HEK293 (cell line): Measurements from ENCODE around the gene TECPR2.

ENCODE experiments used
- CTCF ChIA-PET: fragments of 350-600 bp; formaldehyde crosslinking; extraction: SDS; loops from one replicate; lab custom pipeline; 2021; ENCODE audit warnings: antibody characterized with exemption; lab: Yijun Ruan, JAX
- POLR2A ChIA-PET: fragments of 300-600 bp; formaldehyde crosslinking; extraction: SDS; loops from one replicate; lab custom pipeline; 2020; ENCODE audit warnings: antibody characterized with exemption, inconsistent platforms; lab: Yijun Ruan, JAX
- H3K27ac ChIP-seq: fragments of 200-500 bp; sonication (Bioruptor generic); 2 replicates; pipeline ENCODE4 v1.5.1; 2014; ENCODE audit warnings: low read depth, low read length, control low read depth, inconsistent platforms; ENCODE audit errors: extremely low read depth
- H3K36me3 ChIP-seq, 2 experiments: fragments of 200-500 bp in 1 of 2; sonication (Bioruptor generic) in 1 of 2; 1 replicate in 1 of 2; 2 replicates in 1 of 2; pipeline ENCODE4 v1.5.1; 2014 to 2017; ENCODE audit warnings: inconsistent platforms in 2 of 2, low read length in 2 of 2; ENCODE audit not compliant: control insufficient read depth in 2 of 2, insufficient read depth in 1 of 2
- H3K4me1 ChIP-seq: fragments of 200-500 bp; sonication (Bioruptor generic); 2 replicates; pipeline ENCODE4 v1.5.1; 2014; ENCODE audit warnings: mild to moderate bottlenecking, low read length, inconsistent platforms; ENCODE audit not compliant: control insufficient read depth, insufficient read depth
- H3K4me3 ChIP-seq: 2 replicates; pipeline ENCODE4 v1.5.1; 2011; ENCODE audit warnings: low read depth, mild to moderate bottlenecking, control low read depth, low read length, moderate library complexity
- H3K9me3 ChIP-seq: fragments of 200-500 bp; sonication (Bioruptor generic); 2 replicates; pipeline ENCODE4 v1.5.1; 2014; ENCODE audit warnings: low read depth, low read length, inconsistent platforms; ENCODE audit not compliant: control insufficient read depth, insufficient read depth
- BCL11B ChIP-seq: fragments of 450-650 bp; formaldehyde crosslinking; IDR thresholded peaks from 2 replicates; pipeline ENCODE4 v1.5.1; 2016; ENCODE audit warnings: low read depth, missing biosample characterization, missing genetic modification characterization
- HOXD13 ChIP-seq: sonication (generic); formaldehyde crosslinking; IDR thresholded peaks from 2 replicates; pipeline ENCODE4 v1.8.0; 2022; ENCODE audit warnings: missing genetic modification reagents, borderline replicate concordance
- KLF7 ChIP-seq: fragments of 450-650 bp; formaldehyde crosslinking; IDR thresholded peaks from 2 replicates; pipeline ENCODE4 v1.5.1; 2016; ENCODE audit warnings: missing biosample characterization, missing genetic modification characterization, borderline replicate concordance
- PRDM1 ChIP-seq: fragments of 450-650 bp; formaldehyde crosslinking; IDR thresholded peaks from 2 replicates; pipeline ENCODE4; 2016; ENCODE audit warnings: missing biosample characterization, missing genetic modification characterization
- SALL2 ChIP-seq: fragments of 450-650 bp; formaldehyde crosslinking; IDR thresholded peaks from 2 replicates; pipeline ENCODE4 v1.5.0; 2017; ENCODE audit warnings: missing biosample characterization, mild to moderate bottlenecking, missing genetic modification characterization, borderline replicate concordance
- ZBTB17 ChIP-seq: fragments of 450-650 bp; formaldehyde crosslinking; IDR thresholded peaks from 2 replicates; pipeline ENCODE4 v1.5.1; 2016; ENCODE audit warnings: missing biosample characterization, missing genetic modification characterization
- ZBTB20 ChIP-seq: fragments of 450-650 bp; formaldehyde crosslinking; IDR thresholded peaks from 2 replicates; pipeline ENCODE4 v1.5.1; 2016; ENCODE audit warnings: missing biosample characterization, missing genetic modification characterization
- ZFP41 ChIP-seq: fragments of 450-650 bp; formaldehyde crosslinking; IDR thresholded peaks from 2 replicates; pipeline ENCODE4 v1.5.1; 2016; ENCODE audit warnings: missing biosample characterization, missing genetic modification characterization, borderline replicate concordance
- ZFP69B ChIP-seq: fragments of 450-650 bp; formaldehyde crosslinking; IDR thresholded peaks from 2 replicates; pipeline ENCODE4 v1.5.1; 2016; ENCODE audit warnings: missing biosample characterization, missing genetic modification characterization
- ZNF114 ChIP-seq: fragments of 450-650 bp; formaldehyde crosslinking; IDR thresholded peaks from 2 replicates; pipeline ENCODE4 v1.5.0; 2017; ENCODE audit warnings: missing biosample characterization, missing genetic modification characterization
- ZNF2 ChIP-seq: fragments of 450-650 bp; formaldehyde crosslinking; IDR thresholded peaks from 2 replicates; pipeline ENCODE4 v1.5.1; 2016; ENCODE audit warnings: missing biosample characterization, missing genetic modification characterization
- ZNF266 ChIP-seq: fragments of 450-650 bp; formaldehyde crosslinking; IDR thresholded peaks from 2 replicates; pipeline ENCODE4 v1.5.1; 2016; ENCODE audit warnings: missing biosample characterization, missing genetic modification characterization, low read depth
- ZNF324 ChIP-seq: fragments of 450-650 bp; formaldehyde crosslinking; IDR thresholded peaks from 2 replicates; pipeline ENCODE4 v1.5.1; 2016; ENCODE audit warnings: missing biosample characterization, missing genetic modification characterization
- ZNF423 ChIP-seq: fragments of 450-650 bp; formaldehyde crosslinking; IDR thresholded peaks from 2 replicates; pipeline ENCODE4 v1.5.1; 2016; ENCODE audit warnings: missing biosample characterization, missing genetic modification characterization
- ZNF600 ChIP-seq: fragments of 450-650 bp; formaldehyde crosslinking; IDR thresholded peaks from 2 replicates; pipeline ENCODE4 v1.5.1; 2016; ENCODE audit warnings: missing biosample characterization, missing genetic modification characterization
- ZNF664 ChIP-seq: fragments of 450-650 bp; formaldehyde crosslinking; IDR thresholded peaks from 2 replicates; pipeline ENCODE4 v1.5.1; 2016; ENCODE audit warnings: missing biosample characterization, missing genetic modification characterization
- ZNF76 ChIP-seq: fragments of 450-650 bp; formaldehyde crosslinking; IDR thresholded peaks from 2 replicates; pipeline ENCODE4; 2016; ENCODE audit warnings: low read depth, missing biosample characterization, missing genetic modification characterization, borderline replicate concordance
- ZNF768 ChIP-seq: fragments of 450-650 bp; formaldehyde crosslinking; IDR thresholded peaks from 2 replicates; pipeline ENCODE4 v1.5.1; 2018; ENCODE audit warnings: missing biosample characterization, mild to moderate bottlenecking, missing genetic modification characterization
- ZNF785 ChIP-seq: fragments of 450-650 bp; formaldehyde crosslinking; IDR thresholded peaks from 2 replicates; pipeline ENCODE4 v1.5.1; 2016; ENCODE audit warnings: missing biosample characterization, missing genetic modification characterization
- TF ChIP-seq, protein P1 (sequence below): fragments of 450-650 bp; formaldehyde crosslinking; IDR thresholded peaks from 2 replicates; pipeline ENCODE4 v1.5.1; 2016; ENCODE audit warnings: missing biosample characterization, missing genetic modification characterization, low read depth
- TF ChIP-seq, protein P2 (sequence below): fragments of 450-650 bp; IDR thresholded peaks from 2 replicates; pipeline ENCODE4 v1.5.1; 2018; ENCODE audit warnings: missing biosample characterization, mild to moderate bottlenecking, missing genetic modification characterization
- TF ChIP-seq, protein P3 (sequence below): fragments of 450-650 bp; formaldehyde crosslinking; IDR thresholded peaks from 2 replicates; pipeline ENCODE4 v1.5.1; 2016; ENCODE audit warnings: missing biosample characterization, missing genetic modification characterization

The TECPR2 gene

DNA sequence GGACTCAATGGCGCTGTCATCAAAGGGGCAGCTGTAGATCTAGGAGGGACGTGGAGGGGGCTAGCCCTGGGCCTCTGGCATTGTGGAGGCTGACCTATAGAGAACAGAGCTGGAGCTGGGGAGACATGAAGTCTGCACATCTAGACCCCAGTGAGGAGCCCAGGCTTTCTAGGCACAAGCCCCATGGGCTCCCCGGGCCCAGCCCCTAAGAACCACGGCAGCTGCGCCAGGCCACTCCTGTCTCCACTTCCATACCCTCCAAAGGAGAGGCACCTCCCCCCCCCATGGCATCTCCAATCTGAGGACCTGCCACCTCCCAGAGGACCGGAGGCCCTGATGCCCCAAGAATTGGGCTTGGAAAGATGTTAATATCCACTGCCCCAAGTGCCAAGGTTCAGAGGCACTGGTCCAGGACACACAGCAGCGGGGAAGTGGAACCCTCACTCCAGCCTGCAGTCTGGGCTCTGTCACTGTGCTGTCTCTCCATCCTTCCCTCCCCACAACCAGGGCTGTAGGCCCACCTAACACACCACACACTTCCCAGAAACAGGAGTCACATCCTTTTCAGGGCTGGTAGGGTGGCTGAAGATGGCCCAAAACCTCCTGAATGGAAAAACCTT, 142.4 kb downstream of the TECPR2 start:
- no peaks in the 10 kb centered on the region; the same call in 1 of the 2 replicates for H3K4me1 ChIP-seq
- H3K4me3 ChIP-seq = no peak overlapping the region
- H3K36me3 ChIP-seq = peaks cover 0 to 38% of the 10 kb centered on the region in 2 experiments; a peak in 1 of 3 replicates
- TF ChIP-seq PRDM1 = no peak
- TF ChIP-seq KLF7 = no peak
- TF ChIP-seq ZNF600 (tag by site-specific recombination) = peak; percentile 39; the same call in 1 of the 2 replicates
- 0 out of 2 replicates have a peak, but pooled peaks have one; percentile 7 for TF ChIP-seq ZFP69B
- TF ChIP-seq ZBTB20 (tag by site-specific recombination) = no peak
- no peaks in the 10 kb centered on the region for H3K9me3 ChIP-seq
- no peak overlapping the region for H3K27ac ChIP-seq
- CTCF ChIA-PET = no interaction called here
- POLR2A ChIA-PET = interaction anchor here (0.6 kb wide), 1 partner anchor 887 kb away, joined by 3 read pairs; no protein-coding TSS in a partner anchor

DNA sequence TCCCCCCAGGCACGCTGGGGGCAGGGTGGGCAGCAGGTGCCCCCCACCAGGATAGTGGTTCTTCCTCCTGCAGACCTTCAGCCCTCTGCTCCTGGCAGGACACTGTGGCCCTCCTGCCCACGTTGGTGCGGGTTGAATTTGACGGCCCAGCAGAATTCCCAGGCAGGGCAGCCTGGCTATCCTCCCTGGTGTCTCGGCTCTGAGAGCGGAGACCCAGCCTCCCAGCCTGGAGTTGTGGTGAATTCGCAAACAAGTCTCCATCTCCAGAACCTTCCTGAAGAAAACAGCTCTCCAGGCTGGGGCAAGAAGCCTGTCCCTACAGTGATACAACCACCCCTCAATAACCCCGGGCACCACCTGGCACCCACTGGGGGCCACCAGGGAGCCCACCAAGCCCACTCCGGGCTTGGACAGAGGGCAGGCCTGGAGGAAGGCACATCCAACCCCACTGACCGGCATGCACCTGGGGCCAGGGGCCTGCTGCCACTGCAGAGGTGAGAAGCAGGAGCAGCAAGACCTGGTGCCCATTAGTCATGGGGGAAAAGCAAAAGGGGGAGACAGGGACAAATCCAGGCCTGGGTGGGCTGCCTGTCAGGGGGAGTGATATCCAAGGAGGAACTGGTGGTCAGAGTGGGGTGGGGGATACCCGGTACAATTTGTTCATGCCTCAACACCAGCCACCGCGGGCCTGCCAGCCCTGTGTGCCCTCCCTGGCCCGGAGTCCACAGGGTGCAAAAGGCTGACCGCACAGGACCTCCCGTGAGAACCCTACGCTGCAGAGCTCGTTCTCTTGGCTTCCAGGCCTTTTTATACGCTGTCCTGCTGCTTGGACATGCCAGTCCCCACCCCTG, 143.3 kb downstream of the TECPR2 start:
- Histone ChIP-seq H3K9me3 (no peaks in the 10 kb centered on the region), H3K4me3 (no peak overlapping the region), H3K36me3 (peaks cover 0 to 29% of the 10 kb centered on the region in 2 experiments; a peak in 1 of 3 replicates), H3K27ac (no peak overlapping the region), H3K4me1 (peaks cover 3% of the 10 kb centered on the region; the same call in 1 of the 2 replicates)
- CTCF ChIA-PET = no interaction called here
- POLR2A ChIA-PET = interaction anchor here (0.6 kb wide), 1 partner anchor 886 kb away, joined by 3 read pairs; no protein-coding TSS in a partner anchor
- TF ChIP-seq ZNF114 (tag by site-specific recombination) (no peak), BCL11B (tag by site-specific recombination) (no peak), ZNF768 (no peak), ZNF324 (no peak), ZNF2 (tag by site-specific recombination) (no peak)
- TF ChIP-seq, protein P1, sequence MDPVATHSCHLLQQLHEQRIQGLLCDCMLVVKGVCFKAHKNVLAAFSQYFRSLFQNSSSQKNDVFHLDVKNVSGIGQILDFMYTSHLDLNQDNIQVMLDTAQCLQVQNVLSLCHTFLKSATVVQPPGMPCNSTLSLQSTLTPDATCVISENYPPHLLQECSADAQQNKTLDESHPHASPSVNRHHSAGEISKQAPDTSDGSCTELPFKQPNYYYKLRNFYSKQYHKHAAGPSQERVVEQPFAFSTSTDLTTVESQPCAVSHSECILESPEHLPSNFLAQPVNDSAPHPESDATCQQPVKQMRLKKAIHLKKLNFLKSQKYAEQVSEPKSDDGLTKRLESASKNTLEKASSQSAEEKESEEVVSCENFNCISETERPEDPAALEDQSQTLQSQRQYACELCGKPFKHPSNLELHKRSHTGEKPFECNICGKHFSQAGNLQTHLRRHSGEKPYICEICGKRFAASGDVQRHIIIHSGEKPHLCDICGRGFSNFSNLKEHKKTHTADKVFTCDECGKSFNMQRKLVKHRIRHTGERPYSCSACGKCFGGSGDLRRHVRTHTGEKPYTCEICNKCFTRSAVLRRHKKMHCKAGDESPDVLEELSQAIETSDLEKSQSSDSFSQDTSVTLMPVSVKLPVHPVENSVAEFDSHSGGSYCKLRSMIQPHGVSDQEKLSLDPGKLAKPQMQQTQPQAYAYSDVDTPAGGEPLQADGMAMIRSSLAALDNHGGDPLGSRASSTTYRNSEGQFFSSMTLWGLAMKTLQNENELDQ (tag by site-specific recombination) = no peak
- TF ChIP-seq, protein P2, sequence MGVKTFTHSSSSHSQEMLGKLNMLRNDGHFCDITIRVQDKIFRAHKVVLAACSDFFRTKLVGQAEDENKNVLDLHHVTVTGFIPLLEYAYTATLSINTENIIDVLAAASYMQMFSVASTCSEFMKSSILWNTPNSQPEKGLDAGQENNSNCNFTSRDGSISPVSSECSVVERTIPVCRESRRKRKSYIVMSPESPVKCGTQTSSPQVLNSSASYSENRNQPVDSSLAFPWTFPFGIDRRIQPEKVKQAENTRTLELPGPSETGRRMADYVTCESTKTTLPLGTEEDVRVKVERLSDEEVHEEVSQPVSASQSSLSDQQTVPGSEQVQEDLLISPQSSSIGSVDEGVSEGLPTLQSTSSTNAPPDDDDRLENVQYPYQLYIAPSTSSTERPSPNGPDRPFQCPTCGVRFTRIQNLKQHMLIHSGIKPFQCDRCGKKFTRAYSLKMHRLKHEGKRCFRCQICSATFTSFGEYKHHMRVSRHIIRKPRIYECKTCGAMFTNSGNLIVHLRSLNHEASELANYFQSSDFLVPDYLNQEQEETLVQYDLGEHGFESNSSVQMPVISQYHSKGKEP = no peak

DNA sequence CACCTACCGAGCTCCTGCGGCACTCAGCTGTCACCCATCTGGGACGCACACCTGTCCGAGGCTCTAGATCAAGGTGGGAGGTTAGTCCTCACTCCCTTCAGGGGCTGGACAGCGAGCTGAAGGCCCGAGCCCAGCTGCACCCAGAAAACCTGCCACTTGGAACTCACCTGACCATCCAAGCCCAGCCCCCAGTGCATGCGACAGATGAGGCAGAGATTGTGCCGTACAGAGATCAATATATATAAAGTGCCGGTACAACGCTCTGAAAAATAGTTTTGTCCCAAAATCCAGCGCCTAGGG, 143.8 kb downstream of the TECPR2 start:
- POLR2A ChIA-PET = no interaction called here
- TF ChIP-seq ZNF664 (no peak), ZFP41 (no peak), ZNF76 (tag by site-specific recombination) (no peak), ZNF785 (tag by site-specific recombination) (no peak), ZBTB17 (no peak), ZNF423 (tag by site-specific recombination) (no peak), SALL2 (tag by site-specific recombination) (no peak), HOXD13 (CRISPR knock-in tag) (no peak), ZNF266 (no peak)
- TF ChIP-seq, protein P3, sequence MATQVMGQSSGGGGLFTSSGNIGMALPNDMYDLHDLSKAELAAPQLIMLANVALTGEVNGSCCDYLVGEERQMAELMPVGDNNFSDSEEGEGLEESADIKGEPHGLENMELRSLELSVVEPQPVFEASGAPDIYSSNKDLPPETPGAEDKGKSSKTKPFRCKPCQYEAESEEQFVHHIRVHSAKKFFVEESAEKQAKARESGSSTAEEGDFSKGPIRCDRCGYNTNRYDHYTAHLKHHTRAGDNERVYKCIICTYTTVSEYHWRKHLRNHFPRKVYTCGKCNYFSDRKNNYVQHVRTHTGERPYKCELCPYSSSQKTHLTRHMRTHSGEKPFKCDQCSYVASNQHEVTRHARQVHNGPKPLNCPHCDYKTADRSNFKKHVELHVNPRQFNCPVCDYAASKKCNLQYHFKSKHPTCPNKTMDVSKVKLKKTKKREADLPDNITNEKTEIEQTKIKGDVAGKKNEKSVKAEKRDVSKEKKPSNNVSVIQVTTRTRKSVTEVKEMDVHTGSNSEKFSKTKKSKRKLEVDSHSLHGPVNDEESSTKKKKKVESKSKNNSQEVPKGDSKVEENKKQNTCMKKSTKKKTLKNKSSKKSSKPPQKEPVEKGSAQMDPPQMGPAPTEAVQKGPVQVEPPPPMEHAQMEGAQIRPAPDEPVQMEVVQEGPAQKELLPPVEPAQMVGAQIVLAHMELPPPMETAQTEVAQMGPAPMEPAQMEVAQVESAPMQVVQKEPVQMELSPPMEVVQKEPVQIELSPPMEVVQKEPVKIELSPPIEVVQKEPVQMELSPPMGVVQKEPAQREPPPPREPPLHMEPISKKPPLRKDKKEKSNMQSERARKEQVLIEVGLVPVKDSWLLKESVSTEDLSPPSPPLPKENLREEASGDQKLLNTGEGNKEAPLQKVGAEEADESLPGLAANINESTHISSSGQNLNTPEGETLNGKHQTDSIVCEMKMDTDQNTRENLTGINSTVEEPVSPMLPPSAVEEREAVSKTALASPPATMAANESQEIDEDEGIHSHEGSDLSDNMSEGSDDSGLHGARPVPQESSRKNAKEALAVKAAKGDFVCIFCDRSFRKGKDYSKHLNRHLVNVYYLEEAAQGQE (tag by site-specific recombination) = no peak

More for the DNA sequence above, 143.8 kb downstream of the TECPR2 start:
- no peak overlapping the region for H3K4me3 ChIP-seq
- H3K27ac ChIP-seq = no peak overlapping the region
- H3K9me3 ChIP-seq = no peaks in the 10 kb centered on the region
- H3K36me3 ChIP-seq = peaks cover 0 to 29% of the 10 kb centered on the region in 2 experiments; a peak in 1 of 3 replicates
- CTCF ChIA-PET = no interaction called here
- peaks cover 3% of the 10 kb centered on the region; the same call in 1 of the 2 replicates for H3K4me1 ChIP-seq
